GM13977 (cell line): ENCODE measurements around the gene IL21.
"Not testable (repeated sequence)": the region's sequence is repeated elsewhere in the genome, so short reads cannot be mapped to it uniquely, and the experiment has no call there.

ENCODE experiments used
- DNase-seq: peaks from one replicate; pipeline ENCODE4 v3.0.0; 2012; ENCODE audit warnings: low spot score
- in situ Hi-C: fragments of 300-500 bp; cut with MboI; formaldehyde crosslinking; loops from one replicate; pipeline ENCODE4 v1.12.0; 2022; ENCODE audit warnings: low sequenced_read_pairs, low pct_unique_long_range_greater_than_20kb, mixed read lengths, inconsistent platforms; ENCODE audit not compliant: unreplicated experiment
- TF ChIP-seq, protein P1 (sequence below): IDR thresholded peaks from 2 replicates; pipeline ENCODE4 v1.5.1; 2012; ENCODE audit warnings: mild to moderate bottlenecking, control low read depth; ENCODE audit not compliant: insufficient read depth; ENCODE audit errors: extremely low read depth, missing control alignments

IL21 gene

DNA sequence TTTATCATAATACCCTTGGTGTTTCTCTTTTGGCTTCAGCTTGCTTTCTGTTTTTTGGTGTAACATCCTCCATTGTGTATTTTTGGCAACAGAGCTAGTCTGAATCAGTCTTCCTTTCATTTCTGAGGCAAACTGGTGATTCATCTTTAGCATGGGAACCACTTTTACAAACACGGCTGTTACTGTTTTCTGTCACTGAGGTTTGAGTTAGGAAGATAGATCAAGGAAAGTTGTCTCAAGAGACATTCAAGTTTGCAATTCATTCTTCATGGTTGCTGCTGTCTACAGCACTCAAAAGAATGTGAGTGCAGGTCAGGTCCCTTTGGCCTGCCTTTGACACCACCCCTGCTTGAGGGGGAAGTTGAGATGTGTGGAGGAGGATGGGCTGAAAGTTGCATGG lies 36.3 kb downstream of the IL21 start:
- TF ChIP-seq, protein P1, sequence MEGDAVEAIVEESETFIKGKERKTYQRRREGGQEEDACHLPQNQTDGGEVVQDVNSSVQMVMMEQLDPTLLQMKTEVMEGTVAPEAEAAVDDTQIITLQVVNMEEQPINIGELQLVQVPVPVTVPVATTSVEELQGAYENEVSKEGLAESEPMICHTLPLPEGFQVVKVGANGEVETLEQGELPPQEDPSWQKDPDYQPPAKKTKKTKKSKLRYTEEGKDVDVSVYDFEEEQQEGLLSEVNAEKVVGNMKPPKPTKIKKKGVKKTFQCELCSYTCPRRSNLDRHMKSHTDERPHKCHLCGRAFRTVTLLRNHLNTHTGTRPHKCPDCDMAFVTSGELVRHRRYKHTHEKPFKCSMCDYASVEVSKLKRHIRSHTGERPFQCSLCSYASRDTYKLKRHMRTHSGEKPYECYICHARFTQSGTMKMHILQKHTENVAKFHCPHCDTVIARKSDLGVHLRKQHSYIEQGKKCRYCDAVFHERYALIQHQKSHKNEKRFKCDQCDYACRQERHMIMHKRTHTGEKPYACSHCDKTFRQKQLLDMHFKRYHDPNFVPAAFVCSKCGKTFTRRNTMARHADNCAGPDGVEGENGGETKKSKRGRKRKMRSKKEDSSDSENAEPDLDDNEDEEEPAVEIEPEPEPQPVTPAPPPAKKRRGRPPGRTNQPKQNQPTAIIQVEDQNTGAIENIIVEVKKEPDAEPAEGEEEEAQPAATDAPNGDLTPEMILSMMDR = no peak
- in situ Hi-C loops = loop anchor here (25.0 kb wide), 1 partner anchor 672 kb away; no protein-coding TSS in a partner anchor
- peak; percentile 24 for DNase-seq

DNA sequence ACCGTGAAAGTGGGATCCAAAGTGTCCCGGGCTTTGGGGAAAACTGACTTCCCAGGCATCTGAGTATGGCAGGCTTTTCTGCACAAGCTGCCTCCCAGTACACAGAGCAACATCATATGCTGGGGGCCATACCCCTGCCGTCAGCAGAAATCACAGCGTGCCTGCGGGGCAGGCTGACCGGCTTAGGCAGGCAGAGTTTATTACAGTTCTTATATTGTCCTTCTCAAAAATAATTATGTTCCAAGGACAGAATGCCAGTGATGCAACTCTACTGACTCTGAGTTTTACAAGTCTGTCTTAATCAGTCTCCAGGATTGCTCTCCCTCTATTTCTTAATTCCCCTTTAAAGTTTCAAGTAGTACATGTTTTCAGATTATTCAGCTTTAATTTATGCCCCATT lies 37.0 kb downstream of the IL21 start:
- TF ChIP-seq, protein P1 = no peak
- in situ Hi-C loops = loop anchor here (25.0 kb wide), 1 partner anchor 672 kb away; no protein-coding TSS in a partner anchor
- no peak for DNase-seq

GRCh38 chr4:122577808-122578781 lies 42.8 kb downstream of the IL21 start:
- peak; percentile 62 for DNase-seq
- in situ Hi-C loops = loop anchor here (25.0 kb wide), 1 partner anchor 666 kb away; no protein-coding TSS in a partner anchor
- TF ChIP-seq, protein P1 = peak; percentile 72

GRCh38 chr4:122577189-122577553 lies 43.7 kb downstream of the IL21 start:
- in situ Hi-C loops = loop anchor here (25.0 kb wide), 1 partner anchor 665 kb away; no protein-coding TSS in a partner anchor
- TF ChIP-seq, protein P1 = no peak
- no peak for DNase-seq

DNA sequence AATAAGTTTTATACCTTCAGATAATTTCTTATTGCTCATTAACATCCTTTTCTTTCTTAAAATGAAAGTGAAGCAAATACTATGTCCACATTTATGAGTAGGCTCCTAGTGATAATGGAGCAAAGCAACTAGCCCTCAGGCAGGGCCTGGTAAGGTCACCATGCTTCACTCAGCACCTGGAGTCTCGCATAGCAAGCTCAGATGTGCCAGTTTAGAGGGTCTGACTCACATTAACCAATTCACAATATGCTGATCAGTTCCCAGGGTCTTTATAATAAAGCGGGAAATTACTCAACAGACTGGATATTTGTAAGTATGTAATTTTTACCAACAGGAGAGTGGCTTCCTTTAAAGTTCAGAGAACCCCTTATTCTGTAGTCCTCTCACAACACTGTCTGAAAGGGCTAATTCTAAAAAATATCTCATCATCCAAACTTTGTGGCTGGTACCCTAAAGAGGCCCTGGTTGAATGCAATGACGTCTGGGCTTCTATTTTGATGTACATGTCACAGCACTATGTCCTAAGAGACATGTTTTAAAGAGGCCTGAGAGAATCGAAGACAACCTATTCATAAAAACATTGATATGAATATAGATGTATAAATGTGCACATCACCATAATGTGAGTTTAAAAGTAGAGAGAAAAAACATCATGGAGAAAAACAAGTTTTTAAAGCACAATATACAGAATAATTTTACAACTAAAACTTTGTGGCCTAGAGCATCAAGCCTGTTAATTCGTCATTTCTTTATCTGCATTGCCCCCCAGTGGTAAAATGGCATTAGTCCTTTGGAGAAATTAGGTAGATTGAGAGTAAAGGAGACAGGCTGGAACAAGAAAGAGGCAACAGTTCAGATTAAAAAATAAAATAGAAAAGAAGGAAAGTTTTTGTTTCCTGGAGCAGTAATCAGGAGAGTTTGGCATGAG lies 44.3 kb downstream of the IL21 start:
- TF ChIP-seq, protein P1 = peak; percentile 70
- DNase-seq = peak; percentile 48
- in situ Hi-C loops = loop anchor here (25.0 kb wide), 1 partner anchor 664 kb away; no protein-coding TSS in a partner anchor

- in situ Hi-C loops, DNase-seq: not testable (repeated sequence)
Observed at GRCh38 chr4:122574347-122574746, 46.5 kb downstream of the IL21 start.
